ENCODE results near the gene CPLX1.
A peak's percentile ranks its signal among the peaks of the same experiment; 100 is the strongest.

The CPLX1 gene

DNA sequence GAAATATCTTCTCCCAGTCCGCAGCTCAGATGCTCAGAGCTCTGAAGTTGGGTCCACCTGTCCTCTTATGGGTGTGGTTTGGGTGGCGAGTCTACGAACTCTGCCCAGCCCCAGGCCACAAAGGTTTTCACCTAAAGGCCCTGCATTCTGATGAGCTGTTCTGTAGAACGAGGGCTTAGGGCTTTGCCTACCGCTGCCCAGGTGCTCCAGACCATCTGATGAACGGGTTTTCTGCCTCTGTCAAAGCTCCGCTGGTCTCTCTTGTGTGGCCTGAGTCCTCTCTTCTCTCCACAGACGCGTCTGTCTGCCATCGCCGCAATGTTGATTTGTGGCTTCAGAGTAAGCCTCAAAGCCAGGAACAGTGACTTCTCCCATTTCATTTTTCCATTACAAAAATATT lies 28.4 kb upstream of the CPLX1 start:
- no peak for DNase-seq

DNA sequence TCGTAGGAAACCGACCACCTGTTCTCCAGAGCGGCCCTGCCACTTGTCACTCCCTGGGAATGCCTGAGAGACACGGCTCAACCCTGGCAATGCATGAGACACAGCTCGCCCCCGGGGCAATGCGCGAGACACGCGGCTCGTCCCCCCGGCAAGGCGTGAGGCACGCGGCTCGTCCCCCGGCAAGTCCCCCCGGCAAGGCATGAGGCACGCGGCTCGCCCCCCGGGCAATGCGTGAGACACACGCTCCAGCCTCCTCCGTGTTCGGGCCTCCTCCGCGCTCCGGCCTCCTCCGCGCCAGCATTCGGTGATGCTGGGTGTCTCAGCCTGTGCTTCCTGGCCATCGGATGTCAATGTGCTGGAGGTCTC lies 27.5 kb upstream of the CPLX1 start:
- DNase-seq: no peak

DNA sequence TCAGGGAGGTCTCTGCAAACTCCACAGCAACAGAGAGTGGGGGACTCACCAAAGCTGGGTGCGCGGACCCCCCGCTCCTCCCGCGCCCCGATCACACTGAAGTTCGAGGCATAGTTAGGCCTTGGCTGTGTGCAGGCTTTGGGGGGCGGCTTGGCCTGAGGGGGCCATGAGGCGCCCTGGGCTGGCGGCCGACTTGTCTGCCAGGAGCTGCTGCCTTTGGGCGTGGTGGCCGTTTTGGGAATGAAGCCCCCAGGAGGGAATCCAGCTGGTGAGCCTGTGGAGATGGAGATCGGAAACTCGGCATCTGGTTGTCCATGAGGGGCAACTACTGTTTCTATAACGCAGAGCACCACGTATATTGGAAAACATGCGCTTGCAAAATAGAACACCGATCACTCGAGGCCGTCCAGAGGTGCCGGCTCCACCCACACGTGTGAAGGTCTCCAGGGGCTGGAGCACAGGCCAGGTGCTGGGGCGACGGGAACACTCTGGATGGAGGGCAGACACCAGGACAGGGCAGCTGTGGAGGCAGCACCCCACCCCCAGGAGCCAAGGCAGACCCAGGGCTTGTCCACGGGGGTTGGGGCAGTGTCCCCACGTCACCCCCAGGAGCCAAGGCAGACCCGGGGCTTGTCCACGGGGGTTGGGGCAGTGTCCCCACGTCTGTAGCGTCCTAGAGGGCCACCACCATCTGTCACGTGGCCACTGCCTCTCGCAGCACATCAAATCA lies 25.9 kb upstream of the CPLX1 start:
- DNase-seq: no peak

DNA sequence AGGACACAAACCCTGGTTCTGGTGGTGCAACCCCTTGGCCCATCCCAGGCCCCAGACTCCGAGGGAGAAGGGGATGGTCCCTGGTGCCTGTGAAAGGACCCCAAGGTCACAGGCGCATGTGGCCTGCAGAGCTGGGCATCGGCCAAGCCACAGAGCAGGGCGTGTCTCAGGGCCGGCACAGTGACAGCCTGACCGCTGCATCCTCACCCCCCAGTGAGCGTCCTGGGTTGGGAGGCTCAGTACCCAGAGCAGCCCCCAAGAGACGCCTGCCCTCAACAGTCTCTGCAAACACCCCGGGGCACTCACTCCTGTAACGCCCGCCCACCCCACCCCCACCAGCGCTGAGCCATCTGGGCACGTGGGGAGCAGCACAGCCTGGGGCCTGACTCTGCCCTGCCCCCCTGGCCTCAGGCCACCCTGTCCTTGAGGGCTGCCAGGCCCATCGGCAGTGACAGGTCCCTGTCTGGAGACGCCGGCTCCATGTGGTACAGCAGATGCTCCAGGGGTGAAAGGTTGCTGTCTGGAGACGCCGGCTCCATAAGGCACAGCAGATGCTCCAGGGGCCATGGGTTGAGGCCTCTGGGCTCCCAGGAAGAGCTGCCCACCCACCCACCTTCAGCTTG lies 24.5 kb upstream of the CPLX1 start:
- DNase-seq: no peak

DNA sequence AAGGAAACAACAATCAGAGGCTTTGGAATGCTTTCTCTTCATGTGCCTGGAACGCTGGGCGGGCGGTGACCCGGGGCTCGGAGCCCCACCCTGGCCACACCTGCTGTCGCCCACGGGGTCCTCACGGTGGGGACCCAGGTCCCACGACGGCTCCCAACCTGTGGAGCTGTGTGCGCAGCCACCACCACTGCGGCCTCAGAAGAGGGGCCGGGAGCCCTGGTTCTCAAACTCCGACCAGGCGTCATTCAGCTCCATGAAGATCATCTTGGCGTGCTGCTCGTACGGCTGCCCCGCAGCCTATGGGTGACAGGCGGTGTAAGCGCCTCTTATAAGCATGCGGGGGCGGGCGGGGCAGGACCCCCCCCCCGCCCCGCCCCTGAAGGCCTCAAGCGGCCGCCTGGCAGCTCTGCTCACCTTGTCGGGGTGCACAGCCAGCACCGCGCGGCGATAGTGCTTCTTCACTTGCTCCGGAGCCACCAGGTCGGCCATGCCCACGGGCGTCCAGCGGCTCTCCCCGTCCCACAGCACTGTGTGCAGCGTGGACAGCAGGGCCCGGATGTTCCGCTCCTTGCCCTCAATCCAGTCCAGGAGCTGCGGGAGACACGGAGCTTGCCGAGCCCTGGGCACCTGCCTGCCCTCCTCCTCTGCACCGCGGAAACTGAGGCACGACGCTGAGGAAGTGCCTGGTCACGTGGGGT lies 23.7 kb upstream of the CPLX1 start:
- no peak for DNase-seq

DNA sequence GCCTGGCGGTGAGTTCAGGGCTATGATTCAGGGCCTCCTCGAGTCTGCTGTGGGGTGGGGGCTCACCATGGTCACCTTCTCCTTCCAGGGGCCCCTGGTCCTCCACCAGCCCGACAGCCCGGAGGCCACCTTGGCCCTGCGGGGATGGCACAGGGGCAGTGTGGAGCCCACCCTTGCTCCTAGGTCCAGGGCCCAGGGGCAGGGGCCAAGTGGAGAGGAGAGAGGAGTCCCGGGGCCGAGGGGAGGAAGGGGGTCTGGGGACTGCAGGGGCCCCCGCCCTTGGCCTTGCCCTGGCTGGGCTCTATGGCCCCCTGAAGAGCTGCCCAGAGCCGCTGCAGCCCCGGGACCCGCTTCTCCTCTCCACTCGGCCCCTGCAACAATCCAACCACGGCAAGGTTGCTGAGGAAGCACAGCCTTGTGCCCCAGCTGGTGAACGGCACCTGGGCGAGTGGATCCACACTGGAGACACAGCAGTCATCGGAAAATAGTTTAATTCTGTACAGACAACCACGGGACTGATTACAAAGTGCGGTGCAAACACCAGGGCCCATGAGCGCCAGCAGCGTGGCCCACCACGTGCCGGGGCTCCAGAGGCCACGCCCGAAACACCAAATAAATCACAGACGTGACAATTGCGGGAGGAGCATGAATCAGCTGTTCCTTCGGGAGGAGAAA lies 23.0 kb upstream of the CPLX1 start:
- no peak for DNase-seq

DNA sequence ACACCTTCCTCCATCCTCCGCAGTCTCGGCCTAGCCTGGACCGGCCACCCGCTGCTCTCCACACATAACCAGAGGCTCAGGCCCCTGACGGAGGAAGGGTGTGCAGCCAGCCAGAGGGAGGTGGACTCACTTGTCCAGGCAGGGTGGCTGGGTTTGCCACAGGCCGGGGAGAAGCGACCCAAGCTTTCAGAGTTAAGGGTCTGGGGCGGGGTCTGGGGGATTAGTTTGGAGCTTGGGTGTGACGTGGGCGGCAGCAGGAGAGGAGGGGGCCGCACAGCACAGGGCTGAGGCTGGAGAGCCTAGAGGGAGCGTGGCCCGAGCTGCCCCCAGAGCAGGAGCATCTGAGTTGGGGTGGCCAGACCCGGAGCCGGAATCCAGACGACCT lies 22.4 kb upstream of the CPLX1 start:
- no peak for DNase-seq

DNA sequence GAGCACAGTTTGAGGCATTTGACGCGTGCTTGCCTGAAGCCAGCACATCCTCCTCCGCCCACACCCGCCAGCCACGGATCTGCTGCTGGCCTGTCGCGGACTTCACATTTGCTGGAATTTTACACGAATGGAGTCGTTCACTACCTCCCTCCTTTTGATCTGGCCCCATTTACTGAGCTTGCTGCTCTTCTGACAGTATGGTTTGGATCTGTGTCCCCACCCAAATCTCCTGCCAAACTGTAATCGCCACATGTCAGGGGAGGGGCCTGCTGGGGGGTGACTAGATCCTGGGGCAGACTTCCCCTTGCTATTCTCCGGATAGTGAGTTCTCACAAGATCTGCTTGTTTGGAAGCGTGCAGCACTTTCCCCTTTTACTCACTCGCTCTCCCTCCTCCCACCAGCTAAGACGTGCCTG lies 19.9 kb upstream of the CPLX1 start:
- no peak for DNase-seq

DNA sequence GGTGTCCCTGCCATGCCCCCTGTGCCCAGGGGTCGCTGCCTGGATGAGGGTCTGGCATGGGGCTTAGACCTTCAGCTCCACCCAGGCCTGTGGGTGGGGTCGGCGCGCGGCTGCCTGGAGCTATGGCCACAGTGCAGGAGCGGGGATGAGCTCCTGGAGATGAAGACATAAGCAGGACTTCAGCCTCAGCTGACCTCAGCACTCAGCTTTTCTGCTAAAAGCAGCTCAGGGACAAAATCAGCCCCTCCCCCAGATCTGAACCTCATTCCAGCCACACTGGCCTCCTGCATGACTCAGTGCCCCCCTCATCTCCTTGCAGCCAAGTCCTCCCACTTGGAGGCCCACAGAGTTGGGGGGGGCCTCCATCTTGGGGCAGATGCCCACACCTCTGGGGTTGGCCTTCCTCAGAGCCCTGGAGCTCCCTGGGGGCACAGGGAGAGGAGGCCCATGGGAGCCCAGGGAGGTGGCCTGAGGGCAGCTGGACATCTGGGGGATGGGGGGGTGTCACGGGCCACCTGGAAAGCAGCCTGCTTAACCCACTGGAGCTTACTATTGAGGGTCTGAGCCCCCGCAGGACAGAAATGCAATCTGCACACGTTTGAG lies 19.4 kb upstream of the CPLX1 start:
- no peak for DNase-seq

DNA sequence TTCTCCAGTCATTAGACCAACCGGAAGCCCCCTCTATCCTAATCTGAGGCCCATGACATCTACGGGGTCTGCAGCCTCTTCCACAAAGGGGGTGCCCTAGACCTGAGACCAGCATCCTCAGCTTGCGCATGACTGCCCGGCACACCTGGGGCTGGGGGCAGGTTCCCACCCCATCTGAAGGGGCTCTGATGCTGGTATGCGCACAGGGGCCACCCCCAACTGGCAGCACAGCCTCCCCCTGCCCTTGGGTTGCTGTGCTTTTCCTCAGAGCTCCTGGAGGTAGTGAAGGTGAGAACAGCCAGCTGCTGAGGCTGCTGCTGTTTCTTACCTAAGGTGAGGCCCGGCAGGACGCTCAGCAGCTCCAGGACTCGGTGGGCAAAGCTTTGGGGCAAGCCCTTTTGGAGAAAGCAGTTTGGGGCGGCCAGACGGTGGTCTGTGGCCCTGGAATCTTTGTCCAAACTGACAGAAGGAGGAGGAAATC lies 18.9 kb upstream of the CPLX1 start:
- DNase-seq: no peak

DNA sequence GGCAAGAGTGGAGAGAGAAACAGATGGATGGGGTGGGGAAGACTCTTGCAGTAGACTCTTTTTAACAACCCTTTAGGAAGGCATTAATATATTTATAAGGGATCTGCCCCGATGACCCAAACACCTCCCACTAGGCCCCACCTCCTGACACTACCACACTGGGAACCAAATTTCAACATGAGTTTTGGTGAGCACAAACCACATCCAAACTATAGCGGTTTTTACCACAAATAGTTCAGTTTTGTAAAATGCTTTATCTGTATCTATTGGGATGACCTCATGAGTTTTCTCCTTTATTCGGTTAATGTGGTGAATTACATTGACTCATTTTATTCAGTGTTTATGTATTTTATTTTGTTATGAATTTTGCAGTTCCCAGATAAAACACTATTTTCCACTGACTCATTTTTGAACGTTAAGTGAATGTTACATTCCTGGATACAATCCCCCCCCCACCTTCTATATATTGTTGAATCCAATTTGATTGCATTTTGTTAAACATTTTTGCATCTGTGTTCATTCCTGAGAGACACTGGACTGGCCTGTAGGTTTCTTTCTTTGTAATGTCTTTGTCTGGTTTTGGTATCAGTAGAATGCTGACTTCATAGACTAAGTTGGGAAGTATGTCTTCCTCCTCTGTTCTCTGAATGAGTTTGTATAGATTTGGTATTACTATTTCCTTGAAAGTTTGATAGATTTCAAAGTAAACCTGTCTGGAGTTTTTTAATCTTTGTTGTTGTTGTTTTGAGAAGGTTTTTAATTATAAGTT lies 13.9 kb upstream of the CPLX1 start:
- no peak for DNase-seq

DNA sequence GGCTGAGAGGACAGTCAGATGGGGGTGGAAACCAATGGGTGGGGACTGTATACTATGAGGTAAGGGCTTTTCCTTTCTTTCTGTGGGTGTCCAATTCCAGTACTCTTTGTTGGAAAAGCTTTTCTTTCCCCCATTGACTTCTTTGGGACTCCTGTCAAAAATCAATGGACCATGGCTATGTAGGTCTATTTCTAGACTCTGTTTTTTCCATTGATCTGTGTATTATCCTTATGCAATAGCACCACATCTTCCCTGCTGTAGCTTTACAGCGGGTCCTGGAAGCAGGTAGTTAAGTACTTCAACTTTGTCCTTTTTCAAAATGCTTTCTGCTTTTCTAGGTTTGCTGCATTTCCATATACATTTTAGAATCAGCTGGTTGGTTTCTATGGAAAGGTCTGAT lies 11.8 kb upstream of the CPLX1 start:
- DNase-seq: no peak

DNA sequence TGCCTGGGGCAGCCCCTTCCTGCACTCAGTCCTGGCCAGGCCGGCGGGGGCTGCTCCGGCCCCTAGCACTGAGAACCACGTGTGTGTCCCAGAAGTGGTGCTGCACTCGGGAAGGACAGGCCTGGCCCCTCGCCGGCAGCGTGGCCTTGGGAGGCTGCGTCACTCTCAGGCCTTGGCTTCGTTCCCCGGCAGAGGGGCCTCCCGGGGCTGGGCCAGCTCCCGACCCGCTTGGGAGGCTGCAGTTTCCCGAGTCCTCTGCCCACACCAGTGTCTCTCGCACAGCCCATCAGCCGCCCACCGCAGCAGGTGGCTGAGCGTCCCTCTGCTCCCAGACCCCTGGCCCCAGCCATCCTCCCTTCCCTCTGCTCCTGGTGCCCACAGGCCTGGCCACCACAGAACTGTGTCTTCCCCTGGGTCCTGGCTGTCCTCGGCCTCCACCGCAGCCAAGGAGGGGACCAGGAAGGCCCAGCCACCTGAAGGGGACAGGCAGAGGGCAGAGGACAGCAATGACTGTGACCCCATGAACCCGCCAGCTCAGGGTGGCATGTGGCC lies 10.9 kb upstream of the CPLX1 start:
- DNase-seq: no peak

DNA sequence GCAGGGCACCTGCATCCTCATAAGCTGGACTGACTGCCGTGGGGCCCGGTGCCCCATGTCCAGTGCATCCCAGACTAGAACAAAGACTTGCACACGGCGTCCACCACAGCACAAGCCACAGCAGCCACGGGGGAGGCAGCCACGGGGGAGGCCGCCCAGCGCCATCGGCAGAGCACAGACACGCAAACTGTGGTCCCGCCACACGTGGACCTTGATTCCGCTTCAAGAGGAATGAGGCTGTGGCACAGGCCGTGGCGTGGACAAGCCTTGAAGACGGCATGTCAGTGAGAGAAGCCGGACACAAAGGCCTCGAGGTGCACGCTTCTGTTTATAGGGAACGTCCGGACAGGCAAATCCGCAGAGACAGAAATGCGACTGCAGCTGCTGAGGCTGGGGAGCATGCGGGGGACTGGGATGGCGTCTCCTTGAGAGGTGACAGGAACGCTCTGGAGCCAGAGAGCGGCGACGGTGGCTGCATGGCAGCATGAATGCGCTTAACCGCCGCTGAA lies 10.1 kb upstream of the CPLX1 start:
- no peak for DNase-seq

DNA sequence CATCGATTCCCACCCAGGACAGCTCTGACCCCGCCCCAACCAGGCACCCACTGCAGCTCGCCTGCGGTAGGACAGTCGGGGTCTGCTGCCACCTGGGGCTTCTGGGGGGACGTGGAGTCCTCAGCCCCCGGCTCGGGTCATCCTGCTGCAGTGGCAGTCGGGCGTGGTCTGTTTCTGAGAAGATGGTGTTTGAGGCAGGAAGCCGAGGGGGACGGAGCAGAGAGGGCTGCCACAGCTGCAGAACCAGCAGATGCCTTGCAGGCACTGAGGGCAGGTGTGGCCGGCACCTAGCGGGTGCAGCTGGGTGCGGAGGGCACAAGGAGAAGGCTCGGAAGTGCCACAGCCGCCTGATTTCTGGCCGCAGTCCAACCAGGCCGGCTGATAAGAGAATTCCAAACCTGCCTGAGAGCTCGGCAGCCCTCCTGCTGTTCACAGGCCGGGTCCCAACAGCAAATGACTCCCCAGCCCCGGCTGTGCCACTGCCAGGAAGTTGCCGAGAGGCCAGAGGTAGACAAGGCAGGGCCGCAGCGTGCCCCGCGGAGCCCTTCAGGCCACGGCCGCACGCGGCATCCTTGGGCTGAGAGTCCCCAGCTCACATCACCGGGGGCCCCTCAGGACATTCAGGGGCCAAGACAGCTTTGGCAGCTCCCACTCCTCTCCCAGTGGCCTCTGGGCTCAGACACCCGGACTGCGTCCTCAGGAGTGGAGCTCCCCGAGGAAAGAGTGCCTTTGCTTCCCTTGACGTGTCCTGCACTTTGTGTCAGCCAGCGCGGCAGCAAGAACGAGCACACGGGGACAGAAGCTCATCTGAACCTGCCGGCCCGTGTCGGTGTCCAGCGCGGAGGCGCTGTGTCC lies 9.4 kb upstream of the CPLX1 start:
- DNase-seq: no peak

DNA sequence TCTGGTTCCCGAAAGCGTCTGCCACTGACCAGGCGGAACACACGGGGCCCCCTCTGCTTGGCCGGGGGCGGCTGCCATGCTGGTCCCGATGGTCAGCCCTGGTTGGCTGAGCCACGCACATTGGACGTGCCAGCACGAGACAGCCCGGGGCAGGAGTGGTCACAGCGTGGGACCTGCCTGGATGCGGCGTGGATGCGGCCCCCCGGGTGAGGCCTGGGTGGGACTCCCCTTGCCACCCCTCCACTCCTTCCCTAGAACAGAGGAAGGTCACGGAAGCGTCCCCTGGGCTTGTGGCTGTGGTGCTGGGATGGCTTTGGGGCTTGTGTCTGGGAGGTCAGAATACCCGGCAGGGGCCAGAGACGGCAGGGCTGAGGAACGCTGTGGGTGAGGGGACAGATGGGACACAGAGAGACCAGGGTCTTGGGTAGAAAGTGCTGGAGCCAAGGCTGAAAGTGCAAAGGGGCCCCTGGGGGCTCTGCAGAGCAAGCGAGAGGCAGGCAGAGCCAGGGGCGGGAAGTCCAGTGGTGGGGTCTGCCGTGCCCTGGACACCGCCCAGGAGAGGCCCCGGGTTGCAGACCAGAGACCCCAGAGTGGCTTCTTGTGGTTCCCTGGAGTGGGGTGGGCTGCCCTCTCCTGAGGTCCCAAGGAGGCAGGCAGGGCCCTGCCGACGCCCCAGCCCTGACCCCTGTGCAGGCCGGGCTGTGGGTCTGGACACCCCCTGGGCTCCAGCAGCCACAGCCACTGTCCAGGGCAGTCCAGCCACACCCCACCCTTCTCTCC lies 8.6 kb upstream of the CPLX1 start:
- no peak for DNase-seq

DNA sequence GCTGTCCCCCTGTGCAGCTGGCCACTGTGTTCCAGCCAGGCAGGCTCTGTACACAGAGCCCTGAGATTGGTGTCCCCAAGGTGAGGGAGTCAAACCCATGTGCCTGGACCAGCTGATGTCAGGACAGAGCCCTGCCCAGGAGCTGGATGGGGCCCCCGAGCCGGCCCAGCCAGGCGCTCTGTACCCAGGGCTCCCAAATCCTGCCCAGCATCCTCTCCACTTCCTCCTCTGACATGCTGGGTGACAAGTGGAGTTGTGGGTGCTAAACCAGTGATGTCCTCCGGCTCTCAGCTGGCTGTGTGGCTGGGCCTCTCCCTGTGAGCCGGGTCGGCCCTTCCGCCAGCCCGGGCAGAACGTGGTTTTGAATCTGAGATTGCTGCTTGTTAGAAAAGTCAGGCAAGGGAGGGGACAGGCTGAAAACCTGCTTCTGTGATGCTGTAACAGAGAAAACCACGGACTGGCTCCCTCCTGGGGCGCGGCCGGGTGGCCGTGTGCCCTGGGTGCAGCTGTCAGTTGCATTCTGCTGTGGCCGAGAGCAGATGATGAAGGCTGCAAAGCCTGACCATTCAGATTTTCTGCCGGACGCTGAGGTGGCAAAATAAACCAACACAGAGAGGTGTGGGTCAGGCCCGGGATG lies 7.9 kb upstream of the CPLX1 start:
- DNase-seq: no peak

DNA sequence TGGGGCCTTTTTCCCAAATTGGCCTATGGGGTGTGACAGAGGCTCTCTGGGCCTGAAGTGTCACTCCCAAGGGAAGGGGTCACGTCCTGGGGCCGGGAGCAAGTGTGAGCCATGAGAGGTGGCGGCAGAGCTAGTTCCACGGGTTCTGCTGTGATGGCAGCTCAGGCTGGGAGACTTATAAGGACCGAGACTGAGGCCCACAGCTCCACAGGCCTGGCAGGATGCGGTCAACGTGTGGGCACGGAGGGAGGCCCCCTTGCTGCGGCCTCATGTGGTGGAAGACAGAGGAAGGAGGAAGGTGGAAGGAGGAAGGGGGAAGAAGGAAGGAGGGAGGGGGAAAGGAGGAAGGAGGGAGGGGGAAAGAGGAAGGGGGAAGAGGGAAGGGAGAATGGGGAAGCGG lies 7.2 kb upstream of the CPLX1 start:
- peak; percentile 29 for DNase-seq

DNA sequence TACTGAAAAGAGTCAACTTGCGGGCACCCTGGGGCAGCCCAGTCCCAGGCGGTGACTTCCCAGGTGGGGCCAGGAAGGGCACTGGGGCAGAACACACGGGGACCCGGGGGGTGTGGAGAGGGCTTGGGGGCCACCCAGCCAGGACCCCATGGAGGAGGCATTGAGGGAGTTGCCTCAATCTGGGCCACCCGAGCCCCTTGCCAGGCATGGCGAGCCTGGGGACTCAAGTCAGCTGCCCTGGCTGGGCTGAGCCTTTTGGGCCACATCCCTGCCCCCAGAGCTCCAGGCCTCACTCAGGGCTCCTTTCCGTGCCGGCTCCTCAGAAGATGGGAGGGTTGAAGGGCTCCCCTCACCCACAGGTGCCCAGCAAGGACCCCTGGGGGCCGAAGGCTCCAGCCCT lies 6.6 kb upstream of the CPLX1 start:
- no peak for DNase-seq

DNA sequence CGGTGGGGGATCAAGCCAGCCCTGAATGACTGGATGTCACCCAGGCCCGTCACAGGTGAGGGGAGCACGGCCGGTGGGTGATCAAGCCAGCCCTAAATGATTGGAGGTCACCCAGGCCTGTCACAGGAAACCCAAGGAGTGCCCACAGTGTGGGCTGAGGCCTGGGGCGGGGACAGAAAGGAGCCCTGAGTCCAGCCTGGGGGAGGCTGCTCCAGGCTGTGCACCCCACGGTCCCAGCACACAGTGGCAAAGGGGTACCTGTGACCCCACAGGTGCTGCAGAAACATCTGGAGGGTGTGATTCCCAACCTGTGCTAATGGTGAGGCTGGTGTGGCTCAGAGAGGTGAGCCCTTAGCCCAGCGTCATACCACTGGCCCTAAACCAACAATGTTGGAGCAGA lies 6.2 kb upstream of the CPLX1 start:
- DNase-seq: no peak

All from activated naive CD4-positive, alpha-beta T cell treated with Interleukin-2 at 50 U/mL for 16 hours (primary cell).